SH-SY5Y (cell line): Measurements from ENCODE around the gene DBN1.

Source experiments
- GATA2 ChIP-seq: IDR thresholded peaks from 2 replicates; pipeline ENCODE4 v1.6.1; 2011; ENCODE audit warnings: mild to moderate bottlenecking, low read depth, low read length
- GATA3 ChIP-seq: IDR thresholded peaks from 2 replicates; pipeline ENCODE4 v1.6.1; 2011; ENCODE audit warnings: low read depth, mild to moderate bottlenecking, low read length, moderate library complexity

DBN1 gene

DNA sequence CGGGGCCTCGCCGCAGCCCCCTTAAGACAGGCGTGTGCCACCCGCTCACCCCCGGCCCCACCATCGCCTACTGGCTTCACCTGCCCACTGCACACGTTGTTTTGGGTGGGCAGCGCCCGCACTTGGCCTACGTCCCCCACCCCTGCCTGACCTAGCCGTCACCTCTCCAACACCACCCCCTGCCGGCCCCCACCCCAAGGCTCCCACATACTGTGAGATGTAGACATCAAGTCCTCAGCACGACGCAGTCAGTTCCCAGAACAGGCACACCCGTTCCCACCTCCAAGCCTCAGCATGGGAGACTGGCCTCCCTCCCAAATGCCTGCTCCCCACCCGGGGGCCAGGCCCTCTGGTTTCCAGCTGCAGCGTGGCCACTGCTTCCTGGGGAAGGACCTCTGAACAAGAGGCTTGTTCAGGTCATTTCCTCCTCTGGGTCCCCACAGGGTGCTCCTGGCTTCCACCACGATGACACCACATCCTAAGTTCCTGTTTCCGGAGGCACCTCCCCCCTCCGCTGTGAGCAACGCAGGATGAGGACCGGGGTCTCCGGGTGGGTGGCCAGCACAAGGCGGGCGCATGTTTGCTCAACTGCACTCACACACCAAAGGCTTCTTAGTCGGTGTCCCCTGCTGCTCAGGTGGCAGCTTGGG, 11.3 kb downstream of the DBN1 start:
- no peak for TF ChIP-seq GATA2

DNA sequence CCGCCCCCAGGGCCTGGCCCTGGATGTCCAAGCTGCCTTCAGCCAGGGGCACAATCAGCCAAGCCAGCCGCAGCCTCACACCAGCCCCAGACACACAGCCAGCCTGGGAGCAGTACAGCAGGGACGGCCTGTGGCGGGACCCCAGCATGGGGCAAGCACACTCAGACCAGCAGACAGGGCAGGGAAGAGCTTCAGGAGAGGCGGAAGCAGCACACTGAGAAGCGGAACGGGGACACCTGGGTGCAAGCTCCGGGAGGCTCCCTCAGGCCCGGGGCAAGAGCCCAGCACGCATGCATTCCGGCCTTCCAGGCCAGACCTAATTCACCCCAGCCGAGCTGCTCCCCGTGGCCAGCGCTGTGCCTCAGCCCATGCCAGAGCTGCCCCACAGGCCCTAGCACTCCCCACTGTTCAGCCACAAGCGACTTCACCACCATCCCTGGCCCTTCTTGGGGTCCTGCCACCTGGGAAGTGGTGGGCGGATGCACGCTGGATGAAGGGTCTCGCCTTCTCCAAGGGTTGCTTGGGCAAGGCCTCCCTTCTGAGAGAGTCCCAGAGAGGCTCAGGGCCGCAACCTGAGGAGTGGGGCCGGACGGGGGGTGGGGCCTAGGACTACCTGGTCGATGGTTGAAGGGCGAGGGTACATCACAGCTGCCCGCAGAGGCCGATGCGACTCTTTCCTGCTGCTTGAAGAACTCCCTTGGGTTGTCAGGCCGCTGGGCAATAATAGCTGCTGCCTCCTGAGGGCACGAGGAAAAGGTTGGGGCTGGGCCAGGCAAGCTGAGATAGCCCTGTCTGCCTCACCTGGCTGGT, 13.4 kb downstream of the DBN1 start:
- TF ChIP-seq GATA2 (no peak), GATA3 (no peak)

GRCh38 chr5:177459357-177459756, 14.1 kb downstream of the DBN1 start:
- TF ChIP-seq GATA2 (no peak), GATA3 (no peak)

DNA sequence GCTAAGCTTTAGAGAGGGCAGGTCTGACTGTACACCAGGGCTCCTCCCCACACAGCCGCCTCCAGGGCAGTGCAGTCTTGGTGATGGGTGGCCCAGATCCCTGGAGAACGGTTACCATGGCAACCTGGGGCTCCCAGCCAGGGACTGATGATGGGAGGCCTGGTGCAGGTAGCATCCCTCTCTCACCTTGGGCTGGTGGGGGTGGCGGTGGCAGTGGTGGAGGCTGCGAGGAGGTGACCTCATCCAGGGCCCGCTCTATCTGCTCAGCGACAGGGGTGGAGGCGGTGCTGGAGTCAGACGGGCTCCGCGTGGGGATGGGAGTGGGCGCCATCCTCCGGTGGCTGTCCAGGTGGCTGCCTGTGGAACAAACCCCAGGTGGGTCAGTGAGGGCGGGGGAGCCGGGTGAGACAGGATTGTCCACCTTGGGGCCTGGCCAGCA, 14.5 kb downstream of the DBN1 start:
- TF ChIP-seq GATA2 (no peak), GATA3 (no peak)

DNA sequence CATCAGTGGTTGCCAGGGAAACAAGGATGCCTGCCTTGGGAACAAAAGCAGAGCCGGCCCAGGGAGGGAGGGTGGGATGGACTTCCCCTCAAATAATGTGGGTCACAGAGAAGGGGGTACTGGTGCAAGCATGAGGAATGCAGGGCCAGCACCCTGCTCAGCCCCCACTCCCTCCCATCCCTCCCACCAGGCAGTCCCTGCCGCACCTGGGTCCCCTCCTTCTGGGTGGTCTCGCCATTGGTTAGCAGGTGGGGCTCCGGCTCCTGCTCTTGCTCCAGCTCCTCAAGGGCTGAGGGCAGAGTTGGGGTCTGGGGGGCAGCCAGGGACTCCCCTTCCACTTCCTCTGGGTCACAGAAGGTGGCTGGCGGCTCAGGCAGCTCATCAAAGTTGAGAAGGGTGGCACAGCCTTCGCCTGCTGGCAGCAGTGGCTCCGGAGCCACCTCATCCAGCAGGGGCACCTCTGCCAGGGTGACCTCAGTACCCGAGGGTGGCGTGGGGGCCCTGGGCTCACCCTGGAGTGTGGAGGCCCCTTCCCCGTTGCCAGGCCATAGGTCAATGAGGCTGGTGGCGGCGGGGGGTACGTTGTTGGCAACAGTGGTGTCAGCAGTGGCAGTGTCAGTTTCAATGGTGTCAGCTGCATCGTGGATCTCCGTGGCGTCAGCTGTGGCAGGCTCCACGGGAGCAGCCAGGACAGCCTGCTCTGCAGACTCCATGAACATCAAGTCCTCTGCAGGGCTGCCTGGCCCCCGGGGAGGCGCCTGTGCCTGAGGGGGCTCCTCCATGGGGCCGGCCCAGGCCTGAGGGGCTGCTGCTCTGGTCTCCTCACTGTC, 15.4 kb downstream of the DBN1 start:
- no peak for TF ChIP-seq GATA3
- TF ChIP-seq GATA2 = no peak

- no peak for TF ChIP-seq GATA3
- no peak for TF ChIP-seq GATA2
Measured at GRCh38 chr5:177456976-177457851, 16.2 kb downstream of the DBN1 start.

DNA sequence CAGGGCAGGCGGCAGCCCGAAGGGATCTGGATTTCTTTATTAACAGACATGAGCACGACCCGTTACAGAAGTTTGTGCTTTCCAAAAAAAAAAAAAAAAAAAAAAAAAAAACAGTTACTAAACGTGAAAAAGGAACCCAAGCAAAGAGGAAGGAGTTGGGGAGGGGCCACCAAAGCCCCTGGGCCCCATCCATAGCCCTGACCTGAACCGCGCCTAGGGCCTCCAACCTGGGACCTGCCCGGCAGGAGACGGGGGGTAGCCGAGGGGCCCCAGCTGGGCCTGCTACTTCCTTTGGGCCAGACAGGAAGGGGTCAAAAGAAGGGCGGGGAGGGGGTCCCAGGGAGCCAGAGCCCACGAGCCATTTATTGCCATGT, 16.9 kb downstream of the DBN1 start:
- TF ChIP-seq GATA2 (no peak), GATA3 (no peak)

- no peak for TF ChIP-seq GATA2
- TF ChIP-seq GATA3 = no peak
Measured at GRCh38 chr5:177455661-177456590, 17.5 kb downstream of the DBN1 start.

DNA sequence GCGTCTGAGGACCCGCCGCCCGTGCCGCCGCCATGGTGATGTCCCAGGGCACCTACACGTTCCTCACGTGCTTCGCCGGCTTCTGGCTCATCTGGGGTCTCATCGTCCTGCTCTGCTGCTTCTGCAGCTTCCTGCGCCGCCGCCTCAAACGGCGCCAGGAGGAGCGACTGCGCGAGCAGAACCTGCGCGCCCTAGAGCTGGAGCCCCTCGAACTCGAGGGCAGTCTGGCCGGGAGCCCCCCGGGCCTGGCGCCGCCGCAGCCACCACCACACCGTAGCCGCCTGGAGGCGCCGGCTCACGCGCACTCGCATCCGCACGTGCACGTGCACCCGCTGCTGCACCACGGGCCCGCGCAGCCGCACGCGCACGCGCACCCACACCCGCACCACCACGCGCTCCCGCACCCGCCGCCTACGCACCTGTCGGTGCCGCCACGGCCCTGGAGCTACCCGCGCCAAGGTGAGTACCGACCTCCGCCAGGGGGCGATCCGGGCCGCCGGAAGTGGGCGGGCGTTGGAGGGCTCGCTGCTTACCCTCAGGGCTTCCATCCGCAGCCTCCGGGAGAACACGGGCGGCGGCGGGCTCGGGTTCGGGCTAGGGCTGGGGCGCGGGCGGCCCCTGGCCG, 18.3 kb downstream of the DBN1 start:
- TF ChIP-seq GATA2 = no peak

- TF ChIP-seq GATA2 (no peak; the same call in 1 of the 2 replicates), GATA3 (no peak)
Measured at GRCh38 chr5:177454397-177455035, 18.9 kb downstream of the DBN1 start.

DNA sequence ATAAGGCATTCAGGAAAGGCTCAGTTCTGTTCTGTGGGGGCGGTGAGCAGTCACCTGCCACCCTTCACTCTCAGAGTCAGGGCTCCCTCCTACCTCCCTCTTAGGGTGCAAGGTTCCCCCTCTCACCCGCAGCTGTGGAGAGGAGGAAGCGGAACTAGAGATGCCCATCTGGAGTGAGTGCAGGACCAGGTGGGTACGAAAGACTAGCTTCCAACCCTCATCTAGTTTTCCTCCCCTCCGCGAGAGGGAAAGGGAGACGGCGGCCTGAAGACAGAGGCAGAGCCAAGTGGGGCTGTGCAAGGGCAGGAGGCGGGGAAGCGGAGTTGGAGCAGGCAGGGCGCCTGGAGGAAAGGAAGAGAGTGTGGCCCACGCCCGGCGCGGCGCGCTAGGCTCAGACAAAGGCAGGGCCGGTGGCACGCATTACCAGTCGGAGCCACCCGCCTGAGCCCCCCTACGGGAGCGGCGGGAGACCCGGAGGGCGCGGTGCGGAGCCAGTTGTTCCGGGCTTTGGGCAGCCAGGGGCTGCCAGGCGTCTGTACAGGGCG, 19.5 kb downstream of the DBN1 start:
- TF ChIP-seq GATA2 = no peak
- TF ChIP-seq GATA3 = no peak
